GM18909 (cell line): ENCODE measurements around the gene COA5.

Experiments
- ATAC-seq: cut with Tn5 transposase; IDR thresholded peaks from one replicate; pipeline ENCODE4 v1.9.1; 2021; ENCODE audit warnings: mild to moderate bottlenecking; ENCODE audit not compliant: unreplicated experiment, poor library complexity

Gene COA5

GRCh38 chr2:98555696-98556095, 52.6 kb downstream of the COA5 start:
- no peak for ATAC-seq

GRCh38 chr2:98554116-98554861, 54.0 kb downstream of the COA5 start:
- no peak for ATAC-seq

- ATAC-seq: no peak
Observed at GRCh38 chr2:98552499-98553179, 55.7 kb downstream of the COA5 start.

- ATAC-seq: no peak
Observed at GRCh38 chr2:98551316-98551715, 57.0 kb downstream of the COA5 start.

GRCh38 chr2:98550165-98550564, 58.1 kb downstream of the COA5 start:
- no peak for ATAC-seq
